D721Med (cell line): Measurements from ENCODE around the gene MINDY3.
A peak's percentile ranks its signal among the peaks of the same experiment; 100 is the strongest.

Source experiments
- DNase-seq: peaks from one replicate; pipeline ENCODE4 v3.0.0; 2011; ENCODE audit warnings: low spot score; ENCODE audit not compliant: insufficient read length
- FAIRE-seq: peaks from 2 replicates; lab custom pipeline; 2011; peaks lifted over from hg19 to GRCh38; lab: Jason Lieb, UNC
- CTCF ChIP-seq: IDR thresholded peaks from 2 replicates; pipeline ENCODE4 v1.5.1; 2012; ENCODE audit warnings: mild to moderate bottlenecking, control low read depth; ENCODE audit not compliant: insufficient read depth; ENCODE audit errors: missing control alignments

MINDY3 gene

GRCh38 chr10:15859906-15860691 lies at the start of gene MINDY3:
Gene MINDY3 (minus strand): TSS chr10:15860507. CDS start chr10:15860299, 208 bp downstream.
- DNase-seq (peak; percentile 27), FAIRE-seq (no peak)
- TF ChIP-seq CTCF = no peak

DNA sequence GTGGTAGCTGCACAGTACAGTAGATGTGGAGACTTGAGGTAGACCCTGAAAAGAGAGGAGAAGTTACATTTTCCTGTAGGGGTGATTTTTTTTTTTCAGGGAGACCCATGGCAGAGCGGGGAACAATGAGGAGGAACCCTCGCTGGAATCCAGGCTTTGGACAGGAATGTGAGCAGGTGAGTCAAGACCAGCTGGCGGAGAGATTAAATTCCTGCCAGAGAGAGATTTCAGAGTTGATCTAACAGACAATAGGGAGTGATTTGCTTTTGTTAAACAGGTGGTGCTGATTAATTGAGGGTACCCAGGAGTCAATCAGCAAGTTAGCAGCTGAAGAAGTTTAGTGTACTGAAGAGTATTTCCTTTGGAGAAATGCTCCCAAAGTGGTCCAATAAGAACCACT lies 41.6 kb upstream of the MINDY3 start:
- DNase-seq (no peak), FAIRE-seq (no peak)
- no peak for TF ChIP-seq CTCF

DNA sequence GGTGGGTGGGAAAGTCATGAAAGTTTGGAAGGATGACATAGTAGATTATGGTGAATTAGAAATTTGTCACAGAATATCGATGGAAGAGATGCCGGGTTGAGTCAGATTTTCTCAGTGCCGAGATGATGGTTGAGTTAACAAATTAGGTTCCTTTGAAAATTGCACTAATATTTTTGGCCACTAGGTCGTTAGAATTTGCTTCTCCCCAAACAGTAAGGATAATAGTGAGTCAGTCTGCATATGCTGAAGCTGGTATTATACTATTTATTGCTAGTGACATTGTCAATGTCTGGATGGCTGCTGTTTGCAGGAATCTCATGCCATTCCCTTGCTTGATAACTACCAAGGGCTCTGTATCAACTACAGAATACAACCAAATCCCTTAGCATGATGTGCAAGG lies 37.7 kb upstream of the MINDY3 start:
- DNase-seq = no peak
- FAIRE-seq = no peak
- TF ChIP-seq CTCF = no peak

GRCh38 chr10:15897287-15897686 lies 37.0 kb upstream of the MINDY3 start:
- TF ChIP-seq CTCF = no peak
- DNase-seq (no peak), FAIRE-seq (no peak)

GRCh38 chr10:15896654-15897053 lies 36.3 kb upstream of the MINDY3 start:
- DNase-seq (no peak), FAIRE-seq (no peak)
- TF ChIP-seq CTCF = no peak

DNA sequence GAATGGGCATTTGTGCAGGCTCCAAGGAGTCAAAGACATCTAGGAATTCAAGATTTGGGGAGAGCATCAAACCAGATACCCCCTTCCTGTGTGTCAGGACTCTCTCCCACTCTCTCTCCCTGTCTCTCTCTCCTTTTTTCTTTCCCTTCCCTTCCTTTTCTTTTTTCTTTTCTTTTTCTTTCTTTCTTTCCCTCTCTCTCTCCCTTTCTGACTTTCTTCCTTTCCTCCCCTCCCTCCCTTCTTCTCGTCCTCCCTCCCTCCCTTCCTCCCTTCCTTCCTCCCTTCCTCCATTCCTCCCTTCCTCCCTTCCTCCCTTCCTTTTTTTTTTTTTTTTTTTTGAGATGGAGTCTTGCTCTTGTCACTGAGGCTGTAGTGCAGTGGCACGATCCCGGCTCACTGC lies 24.1 kb upstream of the MINDY3 start:
- DNase-seq = no peak
- FAIRE-seq = no peak
- no peak for TF ChIP-seq CTCF

DNA sequence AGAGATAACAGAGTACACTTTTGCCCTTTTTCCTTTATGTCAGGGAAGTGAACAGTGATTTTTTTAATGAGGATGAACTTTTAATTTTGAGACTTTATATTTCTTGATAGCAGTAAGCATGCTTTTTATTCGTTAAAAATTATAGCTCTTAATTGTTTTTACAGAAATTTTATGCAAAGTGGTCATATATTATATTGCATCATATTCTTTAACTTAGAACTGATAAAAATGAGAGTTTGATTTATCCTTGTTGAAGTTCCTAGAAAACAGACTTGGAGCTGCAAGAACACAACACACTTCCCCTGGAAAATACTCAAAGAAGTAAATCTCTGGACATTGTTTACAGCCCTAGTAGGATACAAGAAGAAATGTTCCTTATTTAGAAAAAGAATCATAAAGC lies 21.2 kb upstream of the MINDY3 start:
- no peak for FAIRE-seq
- TF ChIP-seq CTCF = no peak
- DNase-seq = no peak
